ENCODE measurements around the gene SLC35F1. TPM values are rescaled to one million over a fixed set of nuclear protein-coding genes. Genes with fewer than 3 reads are reported as not detected.

The SLC35F1 gene
- total and polyA plus RNA-seq, 10 of the 15 experiments (the other 5 are each of a cell fraction or from before 2014, with no cell fraction given) = 0.01 TPM; not detected in 9

- no peaks in the 10 kb centered on the region for H3K36me3 ChIP-seq (ENCODE audit: control insufficient read depth in 2 of 2, insufficient read depth in 2 of 2, low read length in 1 of 2)
- H3K4me2 ChIP-seq (ENCODE audit: control insufficient read depth, insufficient read depth) = no peak overlapping the region
- BruUV-seq (replicated peaks) = no TSS peak
- H2AFZ ChIP-seq (ENCODE audit: control insufficient read depth, low read depth, low read length) = no peak overlapping the region
- ChIA-PET RAD21 (ENCODE audit: unreplicated experiment) (no interaction called here), CTCF (no interaction called here), POLR2A (no interaction called here), SMC1A (ENCODE audit: uncharacterized antibody, unreplicated experiment) (no interaction called here)
- DNase-seq (ENCODE audit: low read depth, low spot score) (no peak), ATAC-seq (no peak), FAIRE-seq (no peak)
- TF ChIP-seq E4F1 (IDR thresholded peaks at IDR 0.05; ENCODE audit: borderline replicate concordance, partially characterized antibody) (no peak), NR2C1 (IDR thresholded peaks at IDR 0.05) (no peak), HDGF (IDR thresholded peaks at IDR 0.05) (no peak), RBBP5 (conservative IDR thresholded peaks at IDR 0.05) (no peak), NFIC (IDR thresholded peaks at IDR 0.05; ENCODE audit: low read depth, low read length) (no peak), SUZ12 (IDR thresholded peaks at IDR 0.05; ENCODE audit: unreplicated experiment) (no peak), MTA3 (IDR thresholded peaks at IDR 0.05; ENCODE audit: borderline replicate concordance, low read length) (no peak), RB1 (IDR thresholded peaks at IDR 0.05; ENCODE audit: borderline replicate concordance) (no peak), MYB (IDR thresholded peaks at IDR 0.05; ENCODE audit: borderline replicate concordance, low read depth, low read length) (no peak), IRF3 (IDR thresholded peaks at IDR 0.05) (no peak), STAT3 (IDR thresholded peaks at IDR 0.05; ENCODE audit: low read depth, low read length) (no peak), IKZF2 (IDR thresholded peaks at IDR 0.05) (no peak)
- TF ChIP-seq, protein P1, sequence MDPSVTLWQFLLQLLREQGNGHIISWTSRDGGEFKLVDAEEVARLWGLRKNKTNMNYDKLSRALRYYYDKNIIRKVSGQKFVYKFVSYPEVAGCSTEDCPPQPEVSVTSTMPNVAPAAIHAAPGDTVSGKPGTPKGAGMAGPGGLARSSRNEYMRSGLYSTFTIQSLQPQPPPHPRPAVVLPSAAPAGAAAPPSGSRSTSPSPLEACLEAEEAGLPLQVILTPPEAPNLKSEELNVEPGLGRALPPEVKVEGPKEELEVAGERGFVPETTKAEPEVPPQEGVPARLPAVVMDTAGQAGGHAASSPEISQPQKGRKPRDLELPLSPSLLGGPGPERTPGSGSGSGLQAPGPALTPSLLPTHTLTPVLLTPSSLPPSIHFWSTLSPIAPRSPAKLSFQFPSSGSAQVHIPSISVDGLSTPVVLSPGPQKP (IDR thresholded peaks at IDR 0.05; ENCODE audit: low read depth, low read length) = no peak
- H3K27ac ChIP-seq (ENCODE audit: control insufficient read depth, insufficient read depth) = no peak overlapping the region
- H3K4me1 ChIP-seq (ENCODE audit: control insufficient read depth, insufficient read depth, low read length) = no peaks in the 10 kb centered on the region
- no peaks in the 10 kb centered on the region for H3K27me3 ChIP-seq (replicated peaks in 1 of 2; ENCODE audit: control insufficient read depth in 2 of 2, insufficient read depth in 2 of 2, low read length in 1 of 2)
- 35% methylated on average over 3 of the region's 3 CpGs for WGBS (ENCODE audit: insufficient coverage, insufficient replicate concordance, low lambda C conversion rate, missing lambda C conversion rate)
- intact Hi-C loops (cut with micrococcal nuclease; ENCODE audit: unreplicated experiment) = no loop called here
- no peaks in the 10 kb centered on the region for H3K79me2 ChIP-seq (ENCODE audit: control insufficient read depth, insufficient read depth, low read length)
- in situ Hi-C loops (cut with MboI) = no loop called here
- H3K9me3 ChIP-seq (replicated peaks; ENCODE audit: control insufficient read depth, insufficient read depth, low read length) = no peaks in the 10 kb centered on the region; the same call in 2 of the 3 replicates
- H3K9ac ChIP-seq (ENCODE audit: control insufficient read depth, insufficient read depth, low read length) = no peak overlapping the region
- no peaks in the 10 kb centered on the region for H4K20me1 ChIP-seq (ENCODE audit: control insufficient read depth, insufficient read depth)
- no peak overlapping the region for H3K4me3 ChIP-seq
Observed at GRCh38 chr6:118097576-118097975, 190.5 kb downstream of the SLC35F1 start.
